Neural cell (in vitro differentiated cells): ENCODE measurements around the gene CRLF1.

ENCODE experiments used
- EP300 ChIP-seq: fragments of 450-650 bp; conservative IDR thresholded peaks from 2 replicates; pipeline ENCODE4 v1.6.1; 2014; ENCODE audit warnings: antibody characterized with exemption, mild to moderate bottlenecking, moderate library complexity; ENCODE audit not compliant: poor library complexity, severe bottlenecking
- TF ChIP-seq, protein P1 (sequence below): fragments of 450-650 bp; IDR thresholded peaks from 2 replicates; pipeline ENCODE4 v1.5.1; 2014; ENCODE audit warnings: antibody characterized with exemption, mild to moderate bottlenecking, moderate library complexity; ENCODE audit not compliant: poor library complexity, severe bottlenecking

DNA sequence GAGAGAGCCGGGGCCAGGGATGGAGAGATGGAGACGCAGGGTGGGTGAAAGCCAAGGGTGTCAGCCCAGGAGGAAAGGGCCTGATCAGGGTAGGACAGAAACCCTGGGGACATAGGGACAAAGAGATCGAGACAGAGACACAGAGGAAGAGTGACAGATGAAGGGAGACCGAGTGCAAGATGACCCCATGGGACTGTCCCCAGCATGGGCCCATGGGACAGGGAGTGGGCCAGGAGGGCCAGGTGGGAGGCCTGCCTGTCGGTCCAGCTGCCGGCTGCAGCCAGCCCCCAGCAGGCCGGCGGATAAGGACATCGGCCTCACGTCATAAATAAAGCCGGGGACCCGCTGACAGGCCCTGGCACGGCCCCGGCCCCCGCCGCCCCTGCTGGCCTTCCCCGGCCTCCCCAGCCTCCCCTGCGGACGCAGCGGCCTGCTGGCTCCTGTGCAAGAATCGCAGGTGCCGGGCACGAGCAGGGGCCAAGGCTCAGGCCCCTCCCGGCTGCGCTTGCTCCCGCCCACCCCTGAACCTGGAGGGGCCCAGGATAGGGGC lies 11.7 kb downstream of the CRLF1 start:
- TF ChIP-seq EP300 = no peak
- TF ChIP-seq, protein P1, sequence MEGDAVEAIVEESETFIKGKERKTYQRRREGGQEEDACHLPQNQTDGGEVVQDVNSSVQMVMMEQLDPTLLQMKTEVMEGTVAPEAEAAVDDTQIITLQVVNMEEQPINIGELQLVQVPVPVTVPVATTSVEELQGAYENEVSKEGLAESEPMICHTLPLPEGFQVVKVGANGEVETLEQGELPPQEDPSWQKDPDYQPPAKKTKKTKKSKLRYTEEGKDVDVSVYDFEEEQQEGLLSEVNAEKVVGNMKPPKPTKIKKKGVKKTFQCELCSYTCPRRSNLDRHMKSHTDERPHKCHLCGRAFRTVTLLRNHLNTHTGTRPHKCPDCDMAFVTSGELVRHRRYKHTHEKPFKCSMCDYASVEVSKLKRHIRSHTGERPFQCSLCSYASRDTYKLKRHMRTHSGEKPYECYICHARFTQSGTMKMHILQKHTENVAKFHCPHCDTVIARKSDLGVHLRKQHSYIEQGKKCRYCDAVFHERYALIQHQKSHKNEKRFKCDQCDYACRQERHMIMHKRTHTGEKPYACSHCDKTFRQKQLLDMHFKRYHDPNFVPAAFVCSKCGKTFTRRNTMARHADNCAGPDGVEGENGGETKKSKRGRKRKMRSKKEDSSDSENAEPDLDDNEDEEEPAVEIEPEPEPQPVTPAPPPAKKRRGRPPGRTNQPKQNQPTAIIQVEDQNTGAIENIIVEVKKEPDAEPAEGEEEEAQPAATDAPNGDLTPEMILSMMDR = no peak
